ENCODE data around the gene TRIO. TPM values are rescaled to one million over a fixed set of nuclear protein-coding genes. Genes with fewer than 3 reads are reported as not detected.

Gene TRIO
- total RNA-seq, 5 donors from 2014 or later (not counting 1 experiment from before 2014, with no cell fraction given) = 6.2 to 31.1 (median 11.8) TPM

DNA sequence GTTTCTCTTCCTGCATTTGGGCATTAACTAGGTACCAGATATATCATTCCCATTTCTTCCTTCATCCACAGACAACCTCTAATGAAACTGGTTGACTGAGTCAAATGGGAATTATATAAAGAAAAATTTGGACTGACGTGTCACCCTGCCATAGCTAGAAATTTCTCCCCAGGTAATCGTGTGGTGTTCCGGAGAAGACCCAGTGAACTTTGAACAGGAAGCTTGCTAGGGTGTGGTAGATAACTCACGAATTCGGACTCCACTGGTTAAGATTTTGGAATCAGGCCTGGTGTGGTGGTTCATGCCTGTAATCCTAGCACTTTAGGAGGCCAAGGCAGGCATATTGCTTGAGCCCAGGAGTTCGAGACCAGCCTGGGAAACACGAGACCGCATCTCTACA, 324.1 kb downstream of the TRIO start:
- Histone ChIP-seq H3K27me3 (replicated peaks in 1 of 2; ENCODE audit: control insufficient read depth in 2 of 2, extremely low read depth in 1 of 2, insufficient read depth in 2 of 2, low read length in 1 of 2) (peaks cover 0 to 4% of the 10 kb centered on the region in 2 experiments), H3K4me3 (ENCODE audit: control insufficient read depth in 1 of 2, extremely low read depth in 1 of 2, low read length in 1 of 2) (no peak overlapping the region), H3K4me1 (ENCODE audit: control insufficient read depth in 1 of 2, extremely low read depth in 1 of 2, insufficient read depth in 2 of 2, low read length in 2 of 2) (no peaks in the 10 kb centered on the region), H3K9me3 (no peaks in the 10 kb centered on the region), H3K36me3 (ENCODE audit: control insufficient read depth in 2 of 2, extremely low read depth in 1 of 2, insufficient read depth in 1 of 2, low read length in 1 of 2) (no peaks in the 10 kb centered on the region), H3K27ac (ENCODE audit: low read length) (no peak overlapping the region)
- Mint-ChIP-seq H3K4me3 (no peak overlapping the region), H3K27ac (no peak overlapping the region), H3K4me1 (peaks cover 0 to 13% (median 0%) of the 10 kb centered on the region in 3 donors), H3K27me3 (no peaks in the 10 kb centered on the region), H3K36me3 (no peaks in the 10 kb centered on the region), H3K9me3 (no peaks in the 10 kb centered on the region)
- ChIA-PET CTCF (no interaction called here), POLR2A (no interaction called here)
- 93% methylated on average over 4 of the region's 8 CpGs for WGBS (ENCODE audit: insufficient coverage)
- ATAC-seq (replicated peaks in 1 of 4) (no peak), DNase-seq (no peak)

GRCh38 chr5:14467886-14468285, 324.7 kb downstream of the TRIO start:
- ATAC-seq (replicated peaks in 1 of 4) = no peak
- H3K4me3 Mint-ChIP-seq = no peak overlapping the region
- no peaks in the 10 kb centered on the region for H3K36me3 ChIP-seq (ENCODE audit: control insufficient read depth in 2 of 2, extremely low read depth in 1 of 2, insufficient read depth in 1 of 2, low read length in 1 of 2)
- no peaks in the 10 kb centered on the region for H3K27me3 Mint-ChIP-seq
- H3K9me3 Mint-ChIP-seq = no peaks in the 10 kb centered on the region
- H3K36me3 Mint-ChIP-seq = no peaks in the 10 kb centered on the region
- peaks cover 0 to 13% (median 0%) of the 10 kb centered on the region in 3 donors for H3K4me1 Mint-ChIP-seq
- ChIA-PET POLR2A (no interaction called here), CTCF (interaction anchor here in 1 of 2 donors (0.6 kb wide), 1 partner anchor 101 kb away, joined by 4 read pairs; no protein-coding TSS in a partner anchor)
- WGBS (ENCODE audit: insufficient coverage) = 80% methylated on average over 1 of the region's 5 CpGs
- no peaks in the 10 kb centered on the region for H3K9me3 ChIP-seq
- no peak overlapping the region for H3K27ac ChIP-seq (ENCODE audit: low read length)
- H3K27me3 ChIP-seq (replicated peaks in 1 of 2; ENCODE audit: control insufficient read depth in 2 of 2, extremely low read depth in 1 of 2, insufficient read depth in 2 of 2, low read length in 1 of 2) = peaks cover 0 to 4% of the 10 kb centered on the region in 2 experiments
- no peak overlapping the region for H3K4me3 ChIP-seq (ENCODE audit: control insufficient read depth in 1 of 2, extremely low read depth in 1 of 2, low read length in 1 of 2)
- no peaks in the 10 kb centered on the region for H3K4me1 ChIP-seq (ENCODE audit: control insufficient read depth in 1 of 2, extremely low read depth in 1 of 2, insufficient read depth in 2 of 2, low read length in 2 of 2)
- no peak overlapping the region for H3K27ac Mint-ChIP-seq
- no peak for DNase-seq

DNA sequence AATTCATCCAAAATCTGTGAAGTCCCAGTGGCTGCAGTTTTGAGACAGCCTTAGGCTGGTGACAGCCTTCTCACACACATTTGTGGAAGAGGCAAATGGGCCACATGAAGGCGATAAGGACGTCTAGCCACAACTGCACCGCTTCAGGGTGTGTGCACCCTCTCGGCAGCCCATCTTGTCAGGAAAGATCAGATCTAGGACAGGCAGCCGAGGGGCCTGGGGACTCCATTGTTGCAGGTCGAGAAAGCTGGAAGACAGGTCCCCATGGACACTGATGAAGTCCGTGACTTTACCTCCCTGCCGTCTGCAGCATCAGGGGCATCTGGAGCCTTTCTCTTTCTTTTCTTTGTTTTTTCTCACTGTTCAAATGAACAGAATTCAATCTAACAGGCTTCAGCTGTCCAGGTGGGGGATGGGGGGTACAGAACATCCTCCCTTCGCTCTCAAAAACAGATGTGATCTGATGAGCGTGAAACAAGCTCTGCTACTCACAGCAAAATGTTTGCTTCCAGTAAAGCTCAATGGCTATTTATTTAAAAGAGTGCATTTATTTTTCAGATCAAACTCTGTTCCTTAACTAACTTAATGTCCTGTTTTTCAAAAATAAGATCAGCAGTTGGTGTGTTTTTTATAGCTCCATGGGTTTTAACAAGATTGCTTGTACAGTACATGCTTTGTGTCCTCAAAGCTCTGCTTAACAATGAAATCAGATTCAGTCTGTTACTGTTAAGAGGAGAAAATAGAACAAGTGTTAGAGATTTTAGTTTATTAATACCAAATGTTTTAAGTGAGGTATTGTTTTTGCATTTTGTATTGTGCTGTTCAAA, 326.6 kb downstream of the TRIO start:
- Mint-ChIP-seq H3K4me3 (no peak overlapping the region), H3K36me3 (no peaks in the 10 kb centered on the region), H3K9me3 (no peaks in the 10 kb centered on the region), H3K4me1 (peaks cover 0 to 4% (median 0%) of the 10 kb centered on the region in 3 donors), H3K27me3 (no peaks in the 10 kb centered on the region), H3K27ac (no peak overlapping the region)
- Histone ChIP-seq H3K27ac (ENCODE audit: low read length) (no peak overlapping the region), H3K9me3 (no peaks in the 10 kb centered on the region), H3K4me3 (ENCODE audit: control insufficient read depth in 1 of 2, extremely low read depth in 1 of 2, low read length in 1 of 2) (no peak overlapping the region), H3K4me1 (ENCODE audit: control insufficient read depth in 1 of 2, extremely low read depth in 1 of 2, insufficient read depth in 2 of 2, low read length in 2 of 2) (no peaks in the 10 kb centered on the region), H3K27me3 (replicated peaks in 1 of 2; ENCODE audit: control insufficient read depth in 2 of 2, extremely low read depth in 1 of 2, insufficient read depth in 2 of 2, low read length in 1 of 2) (peaks cover 0 to 4% of the 10 kb centered on the region in 2 experiments), H3K36me3 (ENCODE audit: control insufficient read depth in 2 of 2, extremely low read depth in 1 of 2, insufficient read depth in 1 of 2, low read length in 1 of 2) (no peaks in the 10 kb centered on the region)
- 79% methylated on average over 6 of the region's 10 CpGs for WGBS (ENCODE audit: insufficient coverage)
- no peak for ATAC-seq (replicated peaks in 1 of 4)
- no peak for DNase-seq
- ChIA-PET CTCF (interaction anchor here in 1 of 2 donors (0.8 to 1.2 kb wide), 2 partner anchors 179 kb away, joined by 3 to 4 read pairs; no protein-coding TSS in a partner anchor), POLR2A (no interaction called here)

DNA sequence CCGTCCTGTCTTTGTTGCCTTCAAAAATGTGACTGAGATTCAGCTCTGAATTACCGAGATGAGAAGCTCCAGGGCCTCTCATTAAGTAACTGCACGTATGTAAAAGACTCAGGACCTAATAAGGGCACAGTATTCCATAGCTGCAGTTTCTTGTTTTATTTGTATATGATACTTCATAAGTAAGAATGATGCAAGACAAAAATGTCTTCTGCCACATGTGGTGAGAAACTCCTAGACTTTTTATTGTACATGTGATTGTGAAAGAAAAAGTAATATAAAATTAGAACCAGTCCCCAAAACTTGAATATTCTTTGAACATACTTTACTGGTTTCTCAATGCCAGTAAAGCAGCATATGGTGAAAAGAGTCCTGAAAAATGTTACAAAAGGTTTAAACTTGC, 328.4 kb downstream of the TRIO start:
- Histone ChIP-seq H3K4me1 (ENCODE audit: control insufficient read depth in 1 of 2, extremely low read depth in 1 of 2, insufficient read depth in 2 of 2, low read length in 2 of 2) (no peaks in the 10 kb centered on the region), H3K36me3 (ENCODE audit: control insufficient read depth in 2 of 2, extremely low read depth in 1 of 2, insufficient read depth in 1 of 2, low read length in 1 of 2) (no peaks in the 10 kb centered on the region), H3K27ac (ENCODE audit: low read length) (no peak overlapping the region), H3K27me3 (replicated peaks in 1 of 2; ENCODE audit: control insufficient read depth in 2 of 2, extremely low read depth in 1 of 2, insufficient read depth in 2 of 2, low read length in 1 of 2) (peaks cover 0 to 4% of the 10 kb centered on the region in 2 experiments), H3K4me3 (ENCODE audit: control insufficient read depth in 1 of 2, extremely low read depth in 1 of 2, low read length in 1 of 2) (no peak overlapping the region), H3K9me3 (no peaks in the 10 kb centered on the region)
- no peak for ATAC-seq (replicated peaks in 1 of 4)
- DNase-seq = no peak
- ChIA-PET CTCF (interaction anchor here in 1 of 2 donors (0.6 kb wide), 1 partner anchor 118 kb away, joined by 8 read pairs; no protein-coding TSS in a partner anchor), POLR2A (no interaction called here)
- 89% methylated on average over 2 of the region's 3 CpGs for WGBS (ENCODE audit: insufficient coverage)
- no peaks in the 10 kb centered on the region for H3K27me3 Mint-ChIP-seq
- peak overlapping the region in 1 of 2 donors; percentile 12 for H3K27ac Mint-ChIP-seq
- H3K36me3 Mint-ChIP-seq = no peaks in the 10 kb centered on the region
- H3K4me3 Mint-ChIP-seq = no peak overlapping the region
- no peaks in the 10 kb centered on the region for H3K9me3 Mint-ChIP-seq
- H3K4me1 Mint-ChIP-seq = no peaks in the 10 kb centered on the region

DNA sequence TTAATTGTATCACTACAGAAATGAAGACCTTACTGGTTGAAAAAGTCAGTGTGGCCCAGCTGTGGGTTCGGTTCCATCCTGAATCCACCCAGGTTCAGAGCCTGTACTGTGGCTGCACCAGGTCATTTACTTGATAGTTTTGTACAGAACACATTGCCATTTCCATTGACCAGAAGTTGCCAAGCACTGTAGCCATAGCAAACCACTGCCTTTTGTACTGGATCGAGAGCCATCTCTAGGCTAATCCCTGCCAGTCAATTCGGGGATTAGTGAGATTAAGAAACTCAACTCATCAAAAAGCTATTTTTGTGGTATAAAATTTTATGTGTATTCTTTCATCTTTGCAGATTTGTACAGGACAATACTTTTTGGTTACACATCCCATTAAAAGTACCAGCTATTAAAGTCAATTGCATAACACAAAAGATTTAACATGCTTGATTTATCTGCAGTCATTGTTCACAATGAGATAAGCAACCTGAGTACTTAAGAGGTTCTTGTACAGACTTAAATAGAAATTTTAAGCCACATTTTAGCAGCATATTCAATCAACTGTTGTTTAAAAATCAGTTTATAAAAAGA, 329.9 kb downstream of the TRIO start:
- H3K4me1 ChIP-seq (ENCODE audit: control insufficient read depth in 1 of 2, extremely low read depth in 1 of 2, insufficient read depth in 2 of 2, low read length in 2 of 2) = no peaks in the 10 kb centered on the region
- H3K27ac ChIP-seq (ENCODE audit: low read length) = no peak overlapping the region
- H3K36me3 ChIP-seq (ENCODE audit: control insufficient read depth in 2 of 2, extremely low read depth in 1 of 2, insufficient read depth in 1 of 2, low read length in 1 of 2) = no peaks in the 10 kb centered on the region
- ChIA-PET POLR2A (no interaction called here), CTCF (no interaction called here)
- Mint-ChIP-seq H3K36me3 (peaks cover 3% of the 10 kb centered on the region), H3K4me3 (no peak overlapping the region), H3K4me1 (no peaks in the 10 kb centered on the region), H3K9me3 (no peaks in the 10 kb centered on the region), H3K27ac (no peak overlapping the region), H3K27me3 (no peaks in the 10 kb centered on the region)
- ATAC-seq (replicated peaks in 1 of 4) (no peak), DNase-seq (no peak)
- peaks cover 0 to 4% of the 10 kb centered on the region in 2 experiments for H3K27me3 ChIP-seq (replicated peaks in 1 of 2; ENCODE audit: control insufficient read depth in 2 of 2, extremely low read depth in 1 of 2, insufficient read depth in 2 of 2, low read length in 1 of 2)
- no peaks in the 10 kb centered on the region for H3K9me3 ChIP-seq
- no peak overlapping the region for H3K4me3 ChIP-seq (ENCODE audit: control insufficient read depth in 1 of 2, extremely low read depth in 1 of 2, low read length in 1 of 2)
- WGBS (ENCODE audit: insufficient coverage) = 100% methylated on average over 1 of the region's 3 CpGs

DNA sequence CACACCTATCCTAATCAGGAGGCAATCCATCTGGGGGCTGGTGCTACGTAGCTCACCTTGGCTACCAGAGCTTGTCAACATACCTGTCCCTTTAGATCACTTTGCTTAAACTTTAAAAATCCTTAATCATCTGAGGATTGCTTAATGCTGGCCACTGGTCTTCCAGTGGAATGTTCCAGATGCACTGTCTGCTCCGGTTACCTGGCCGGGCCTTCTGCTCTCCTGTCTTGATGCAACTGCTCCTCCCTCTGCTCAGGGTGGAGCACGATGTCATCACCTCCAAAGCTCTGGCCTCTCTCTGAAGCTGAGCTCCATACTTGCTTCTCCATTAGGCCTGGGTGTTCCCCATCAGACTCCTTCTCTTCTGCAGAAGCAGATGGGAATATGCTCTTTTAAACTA, 331.9 kb downstream of the TRIO start:
- Histone ChIP-seq H3K9me3 (no peaks in the 10 kb centered on the region), H3K27ac (ENCODE audit: low read length) (no peak overlapping the region), H3K27me3 (replicated peaks in 1 of 2; ENCODE audit: control insufficient read depth in 2 of 2, extremely low read depth in 1 of 2, insufficient read depth in 2 of 2, low read length in 1 of 2) (no peaks in the 10 kb centered on the region), H3K36me3 (ENCODE audit: control insufficient read depth in 2 of 2, extremely low read depth in 1 of 2, insufficient read depth in 1 of 2, low read length in 1 of 2) (no peaks in the 10 kb centered on the region), H3K4me3 (ENCODE audit: control insufficient read depth in 1 of 2, extremely low read depth in 1 of 2, low read length in 1 of 2) (no peak overlapping the region), H3K4me1 (ENCODE audit: control insufficient read depth in 1 of 2, extremely low read depth in 1 of 2, insufficient read depth in 2 of 2, low read length in 2 of 2) (no peaks in the 10 kb centered on the region)
- CTCF ChIA-PET = no interaction called here
- no peaks in the 10 kb centered on the region for H3K9me3 Mint-ChIP-seq
- H3K36me3 Mint-ChIP-seq = peaks cover 3% of the 10 kb centered on the region
- peaks cover 0 to 4% (median 3%) of the 10 kb centered on the region in 3 donors for H3K4me1 Mint-ChIP-seq
- POLR2A ChIA-PET = no interaction called here
- ATAC-seq (replicated peaks in 1 of 4) (no peak), DNase-seq (no peak)
- no peak overlapping the region for H3K27ac Mint-ChIP-seq
- WGBS (ENCODE audit: insufficient coverage) = 98% methylated on average over 4 of the region's 4 CpGs
- no peaks in the 10 kb centered on the region for H3K27me3 Mint-ChIP-seq
- no peak overlapping the region for H3K4me3 Mint-ChIP-seq

Data from T-cell (primary cell).